OCI-LY7 (cell line): Measurements from ENCODE around the gene HSPA2. TPM values are rescaled to one million over a fixed set of nuclear protein-coding genes. Genes with fewer than 3 reads are reported as not detected.

Experiments
- BruUV-seq: library from RNA; stranded (reverse); fragments of 400-500 nt; replicated peaks from 2 replicates; lab custom pipeline; 2021; lab: Mats Ljungman, UMichigan
- CTCF ChIA-PET: fragments of 300-600 bp; sonication (Branson Sonifier 250); formaldehyde crosslinking; loops from one replicate; lab custom pipeline; 2022; ENCODE audit warnings: antibody characterized with exemption; ENCODE audit not compliant: unreplicated experiment; lab: Charles Lee
- POLR2A ChIA-PET: fragments of 300-600 bp; sonication (Branson Sonifier 250); formaldehyde crosslinking; loops from one replicate; lab custom pipeline; 2022; ENCODE audit warnings: antibody characterized with exemption; lab: Charles Lee
- DNase-seq: peaks from one replicate; pipeline ENCODE4 v3.0.0-alpha.2; 2015; ENCODE audit warnings: low spot score
- H2AFZ ChIP-seq: fragments of 200-600 bp; sonication (generic), shearing (Covaris generic); 2 replicates; pipeline ENCODE4 v1.6.1; 2014; ENCODE audit warnings: mild to moderate bottlenecking, antibody characterized with exemption, low read length, moderate library complexity
- H3K27ac ChIP-seq: fragments of 200-600 bp; sonication (generic); 2 replicates; pipeline ENCODE4 v1.5.1; 2014; ENCODE audit warnings: mixed run types, low read depth, mild to moderate bottlenecking, moderate library complexity, low read length, inconsistent platforms; ENCODE audit not compliant: poor library complexity, severe bottlenecking
- H3K36me3 ChIP-seq: fragments of 200-600 bp; sonication (generic); 2 replicates; pipeline ENCODE4 v1.6.1; 2014; ENCODE audit warnings: mild to moderate bottlenecking, antibody characterized with exemption, low read length, moderate library complexity, mixed read lengths; ENCODE audit not compliant: insufficient read depth
- H3K4me1 ChIP-seq: fragments of 200-600 bp; sonication (generic); 2 replicates; pipeline ENCODE4 v1.5.1; 2014; ENCODE audit warnings: mild to moderate bottlenecking, low read length; ENCODE audit not compliant: insufficient read depth, poor library complexity, severe bottlenecking
- H3K4me2 ChIP-seq: fragments of 200-600 bp; sonication (generic); 2 replicates; pipeline ENCODE4 v1.6.1; 2014; ENCODE audit warnings: mild to moderate bottlenecking, low read length
- H3K4me3 ChIP-seq: fragments of 200-600 bp; sonication (generic); 2 replicates; pipeline ENCODE4 v1.5.1; 2014; ENCODE audit warnings: mild to moderate bottlenecking, low read depth, low read length; ENCODE audit not compliant: poor library complexity, severe bottlenecking
- H3K79me2 ChIP-seq: fragments of 200-600 bp; sonication (generic); 2 replicates; pipeline ENCODE4 v1.6.1; 2016; ENCODE audit warnings: low read depth, mild to moderate bottlenecking, low read length, moderate library complexity, mixed read lengths; ENCODE audit not compliant: insufficient read depth
- H3K9me2 ChIP-seq: fragments of 200-600 bp; sonication (generic); 2 replicates; pipeline ENCODE4 v1.6.1; 2016; ENCODE audit warnings: mild to moderate bottlenecking, low read length, mixed read lengths; ENCODE audit not compliant: insufficient read depth
- H3K9me3 ChIP-seq: fragments of 200-600 bp; sonication (generic); 2 replicates; pipeline ENCODE4 v1.6.1; 2014; ENCODE audit warnings: mild to moderate bottlenecking, mixed run types, low read length, mixed read lengths
- H4K20me1 ChIP-seq: fragments of 200-600 bp; sonication (generic); 2 replicates; pipeline ENCODE4 v1.6.1; 2014; ENCODE audit warnings: mild to moderate bottlenecking, antibody characterized with exemption, low read length, moderate library complexity, mixed read lengths; ENCODE audit not compliant: insufficient read depth
- CTCF ChIP-seq: fragments of 200-600 bp; sonication (generic); conservative IDR thresholded peaks from 2 replicates; pipeline ENCODE4 v1.5.1; 2014; ENCODE audit warnings: mild to moderate bottlenecking, antibody characterized with exemption, low read length, moderate library complexity, mixed read lengths
- EZH2phosphoT487 ChIP-seq: fragments of 200-600 bp; sonication (generic); IDR thresholded peaks from 2 replicates; pipeline ENCODE4 v1.6.1; 2018; ENCODE audit warnings: low read depth, borderline replicate concordance, mild to moderate bottlenecking, mixed run types, antibody characterized with exemption, low read length, moderate library complexity, mixed read lengths
- intact Hi-C: fragments of 100-400 bp; cut with micrococcal nuclease; formaldehyde crosslinking; loops from one replicate; pipeline ENCODE4 v1.10.0; 2022; ENCODE audit not compliant: unreplicated experiment
- total RNA-seq, 2 experiments: library from RNA; depleted of rRNA in 1 of 2; stranded (reverse); fragments of >200 nt in 1 of 2; shearing (Covaris generic) in 1 of 2; gene quantifications; 2 replicates each; pipeline ENCODE4 v1.2.3, GENCODE V29; 2014 to 2022

The HSPA2 gene
- total RNA-seq, 2 experiments from 2014 or later = 0.36 to 0.54 TPM

DNA sequence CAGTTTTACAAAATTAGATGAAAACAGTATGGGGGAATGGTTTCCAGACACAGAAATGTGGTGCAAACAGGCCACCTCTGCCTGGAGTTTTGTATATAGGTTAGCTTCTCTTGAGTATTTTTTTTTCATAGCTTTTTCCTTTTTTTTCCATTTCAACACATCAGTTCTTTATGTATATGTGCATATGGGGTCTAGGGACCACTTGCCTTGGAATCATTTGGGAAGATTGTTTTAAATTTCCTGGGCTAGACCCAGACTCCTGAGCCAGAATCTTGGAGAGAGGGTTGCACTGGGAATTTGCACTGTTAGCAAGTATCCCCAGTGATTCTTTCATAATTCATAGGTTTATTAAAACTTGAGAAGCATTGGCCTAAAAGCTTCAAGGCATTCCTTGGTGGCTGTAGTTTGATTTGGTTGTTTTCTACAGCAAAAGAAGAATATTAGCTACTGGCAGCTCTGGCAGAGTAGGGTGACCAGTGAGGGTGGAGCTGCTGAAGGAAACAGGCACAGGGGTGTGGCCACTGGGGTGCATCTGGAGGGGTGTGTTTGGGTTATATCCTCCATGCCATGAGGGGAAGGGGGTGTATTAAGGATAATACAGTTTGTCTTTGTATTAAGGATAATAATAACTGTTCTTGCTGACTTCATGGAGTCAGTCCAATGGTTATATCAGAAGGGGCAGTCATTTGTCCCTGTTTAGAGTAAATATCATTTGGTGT is 32.0 kb downstream of the HSPA2 start:
- H3K27ac ChIP-seq = no peak overlapping the region
- H3K36me3 ChIP-seq = no peaks in the 10 kb centered on the region
- H3K9me2 ChIP-seq = no peaks in the 10 kb centered on the region
- POLR2A ChIA-PET = interaction anchor here (0.5 to 0.6 kb wide), 2 partner anchors 10 to 48 kb away, joined by 3 to 4 read pairs; no protein-coding TSS in a partner anchor
- DNase-seq = no peak
- H3K79me2 ChIP-seq = no peaks in the 10 kb centered on the region
- H3K9me3 ChIP-seq = no peaks in the 10 kb centered on the region
- intact Hi-C loops = no loop called here
- no peak for TF ChIP-seq CTCF
- no peak for TF ChIP-seq EZH2phosphoT487
- no peaks in the 10 kb centered on the region for H3K4me1 ChIP-seq
- CTCF ChIA-PET = no interaction called here
- H3K4me3 ChIP-seq = no peak overlapping the region
- H4K20me1 ChIP-seq = no peaks in the 10 kb centered on the region
- H3K4me2 ChIP-seq = no peak overlapping the region
- no peak overlapping the region for H2AFZ ChIP-seq
- no TSS peak for BruUV-seq

GRCh38 chr14:64573109-64573508 is 32.6 kb downstream of the HSPA2 start:
- no peak for DNase-seq
- Histone ChIP-seq H3K4me1 (no peaks in the 10 kb centered on the region), H3K4me3 (no peak overlapping the region), H2AFZ (no peak overlapping the region), H3K9me2 (no peaks in the 10 kb centered on the region), H4K20me1 (no peaks in the 10 kb centered on the region), H3K79me2 (no peaks in the 10 kb centered on the region), H3K9me3 (no peaks in the 10 kb centered on the region), H3K36me3 (no peaks in the 10 kb centered on the region), H3K27ac (no peak overlapping the region), H3K4me2 (no peak overlapping the region)
- BruUV-seq = no TSS peak
- POLR2A ChIA-PET = interaction anchor here (0.6 kb wide), 1 partner anchor 11 kb away, joined by 3 read pairs; no protein-coding TSS in a partner anchor
- intact Hi-C loops = no loop called here
- TF ChIP-seq CTCF (no peak), EZH2phosphoT487 (no peak)
- CTCF ChIA-PET = no interaction called here
